Colonic mucosa (tissue), 4 donors: ENCODE results near the gene PDLIM1. TPM values are rescaled to one million over a fixed set of nuclear protein-coding genes. Genes with fewer than 3 reads are reported as not detected.
A peak's percentile ranks its signal among the peaks of the same experiment; 100 is the strongest.

Experiments used
- DNase-seq: peaks from one replicate; pipeline ENCODE4 v3.0.0-alpha.2; 2020
- H3K27ac ChIP-seq: fragments of 200-600 bp; one replicate; pipeline ENCODE4 v1.8.0; 2021
- H3K27me3 ChIP-seq: fragments of 200-600 bp; one replicate; pipeline ENCODE4 v1.8.0; 2021
- H3K36me3 ChIP-seq: fragments of 200-600 bp; one replicate; pipeline ENCODE4 v1.8.0; 2021
- H3K4me1 ChIP-seq: fragments of 200-600 bp; one replicate; pipeline ENCODE4 v1.8.0; 2021; ENCODE audit warnings: mild to moderate bottlenecking
- H3K4me3 ChIP-seq: fragments of 200-600 bp; one replicate; pipeline ENCODE4 v1.8.0; 2021
- H3K9ac ChIP-seq, 2 donors: one replicate each; pipeline ENCODE4 v1.7.0; 2013; ENCODE audit warnings: control low read depth in 2 of 2, low read depth in 2 of 2, low read length in 2 of 2
- H3K9me3 ChIP-seq: fragments of 200-600 bp; one replicate; pipeline ENCODE4 v1.8.0; 2021
- intact Hi-C: fragments of 100-400 bp; cut with DNase I; formaldehyde crosslinking; loops from one replicate; pipeline ENCODE4 v1.14.1; 2022
- total RNA-seq, 2 donors: library from RNA; stranded (reverse); fragmentation: NEBNext Ultra II Directional in 1 of 2; extraction: Animal tissue kit (Norgen Biotek cat#: 25700) in 1 of 2; gene quantifications; one replicate each; pipeline ENCODE4 v1.2.1, GENCODE V29; 2021
- TF ChIP-seq, protein P1 (sequence below): fragments of 200-600 bp; IDR thresholded peaks from one replicate; pipeline ENCODE4 v1.8.0; 2022; ENCODE audit warnings: antibody characterized with exemption, mild to moderate bottlenecking
- donor health status: healthy.
- donor health status: DM: no; HTN: no; CAD: no.
- donor health status: DM: no; HTN: no; CAD: no.

PDLIM1 gene
- total RNA-seq, 2 donors from 2014 or later, result 246 to 433 TPM

DNA sequence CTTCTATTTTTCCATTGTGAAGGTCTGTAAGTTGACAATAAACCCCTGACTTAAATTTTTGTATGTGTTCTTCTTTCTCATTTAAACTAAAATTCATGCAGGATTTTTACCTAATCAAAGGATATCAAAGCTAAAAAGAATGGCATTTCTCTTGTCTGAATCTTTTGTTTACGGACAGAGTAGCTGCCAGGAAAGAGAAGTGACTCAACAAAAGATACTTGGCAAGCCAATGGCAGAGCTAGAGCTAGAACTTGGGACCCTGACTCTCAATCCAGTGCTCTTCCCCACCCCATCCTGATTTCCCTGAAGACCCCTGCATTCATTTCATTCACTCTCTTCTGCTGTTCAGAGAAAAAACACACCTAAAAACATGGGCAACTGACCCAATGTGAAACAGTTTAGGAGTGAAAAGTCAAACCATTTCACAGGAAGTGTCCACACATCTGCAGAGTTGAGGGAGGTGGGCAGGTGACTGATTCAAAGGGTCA is 40.2 kb upstream of the PDLIM1 start:
- Histone ChIP-seq H3K36me3 (no peaks in the 10 kb centered on the region), H3K9ac (no peak overlapping the region), H3K4me1 (no peaks in the 10 kb centered on the region), H3K27ac (no peak overlapping the region), H3K9me3 (no peaks in the 10 kb centered on the region), H3K27me3 (no peaks in the 10 kb centered on the region), H3K4me3 (no peak overlapping the region)
- intact Hi-C loops, result no loop called here
- TF ChIP-seq, protein P1, sequence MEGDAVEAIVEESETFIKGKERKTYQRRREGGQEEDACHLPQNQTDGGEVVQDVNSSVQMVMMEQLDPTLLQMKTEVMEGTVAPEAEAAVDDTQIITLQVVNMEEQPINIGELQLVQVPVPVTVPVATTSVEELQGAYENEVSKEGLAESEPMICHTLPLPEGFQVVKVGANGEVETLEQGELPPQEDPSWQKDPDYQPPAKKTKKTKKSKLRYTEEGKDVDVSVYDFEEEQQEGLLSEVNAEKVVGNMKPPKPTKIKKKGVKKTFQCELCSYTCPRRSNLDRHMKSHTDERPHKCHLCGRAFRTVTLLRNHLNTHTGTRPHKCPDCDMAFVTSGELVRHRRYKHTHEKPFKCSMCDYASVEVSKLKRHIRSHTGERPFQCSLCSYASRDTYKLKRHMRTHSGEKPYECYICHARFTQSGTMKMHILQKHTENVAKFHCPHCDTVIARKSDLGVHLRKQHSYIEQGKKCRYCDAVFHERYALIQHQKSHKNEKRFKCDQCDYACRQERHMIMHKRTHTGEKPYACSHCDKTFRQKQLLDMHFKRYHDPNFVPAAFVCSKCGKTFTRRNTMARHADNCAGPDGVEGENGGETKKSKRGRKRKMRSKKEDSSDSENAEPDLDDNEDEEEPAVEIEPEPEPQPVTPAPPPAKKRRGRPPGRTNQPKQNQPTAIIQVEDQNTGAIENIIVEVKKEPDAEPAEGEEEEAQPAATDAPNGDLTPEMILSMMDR, result no peak
- no peak for DNase-seq

DNA sequence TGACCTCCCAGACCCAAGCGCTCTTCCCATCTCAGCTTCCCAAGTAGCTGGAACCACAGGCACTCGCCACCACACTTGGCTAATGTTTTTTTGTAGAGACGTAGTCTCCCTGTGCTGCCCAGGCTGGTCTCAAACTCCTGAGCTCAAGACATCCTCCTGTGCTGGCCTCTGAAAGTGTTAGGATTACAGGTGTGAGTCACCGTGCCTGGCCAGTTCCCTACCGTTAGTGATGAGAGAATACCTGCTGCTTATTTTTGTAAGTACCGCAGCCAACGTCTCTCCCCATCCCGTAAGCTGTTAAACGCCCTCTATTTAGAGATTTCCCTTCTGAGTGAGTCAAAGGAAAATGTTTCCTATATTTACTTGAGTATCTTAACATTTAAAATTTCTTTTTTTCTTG is 38.5 kb upstream of the PDLIM1 start:
- no peak for DNase-seq

DNA sequence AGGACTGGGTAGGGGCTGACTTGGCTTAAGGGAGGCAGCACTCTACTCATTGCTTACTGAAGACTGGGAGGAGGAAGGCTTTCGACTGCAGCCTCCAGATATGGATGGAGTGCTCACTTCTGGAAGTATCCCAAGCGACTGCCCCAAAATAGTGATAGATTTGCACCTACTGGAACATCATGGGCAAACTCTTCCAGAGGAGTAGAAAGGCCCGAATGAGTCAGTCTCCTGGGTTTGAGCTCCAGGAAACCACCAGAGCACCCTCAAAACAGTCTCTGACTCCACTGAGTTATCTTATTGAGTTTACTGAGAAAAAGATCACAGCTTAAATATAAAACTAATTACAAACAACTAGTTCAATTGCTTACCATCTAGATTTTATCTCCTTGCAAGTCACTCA is 37.2 kb upstream of the PDLIM1 start:
- no peak for DNase-seq
- intact Hi-C loops, result no loop called here
- Histone ChIP-seq H3K9me3 (no peaks in the 10 kb centered on the region), H3K4me1 (no peaks in the 10 kb centered on the region), H3K27me3 (no peaks in the 10 kb centered on the region), H3K9ac (no peak overlapping the region), H3K4me3 (no peak overlapping the region), H3K27ac (no peak overlapping the region), H3K36me3 (no peaks in the 10 kb centered on the region)
- TF ChIP-seq, protein P1, result no peak

More for the DNA sequence above, 38.5 kb upstream of the PDLIM1 start:
- no peaks in the 10 kb centered on the region for H3K9me3 ChIP-seq
- TF ChIP-seq, protein P1, result no peak
- no peaks in the 10 kb centered on the region for H3K27me3 ChIP-seq
- intact Hi-C loops, result no loop called here
- no peak overlapping the region for H3K9ac ChIP-seq
- no peaks in the 10 kb centered on the region for H3K36me3 ChIP-seq
- H3K4me3 ChIP-seq, result no peak overlapping the region
- no peaks in the 10 kb centered on the region for H3K4me1 ChIP-seq
- H3K27ac ChIP-seq, result no peak overlapping the region

DNA sequence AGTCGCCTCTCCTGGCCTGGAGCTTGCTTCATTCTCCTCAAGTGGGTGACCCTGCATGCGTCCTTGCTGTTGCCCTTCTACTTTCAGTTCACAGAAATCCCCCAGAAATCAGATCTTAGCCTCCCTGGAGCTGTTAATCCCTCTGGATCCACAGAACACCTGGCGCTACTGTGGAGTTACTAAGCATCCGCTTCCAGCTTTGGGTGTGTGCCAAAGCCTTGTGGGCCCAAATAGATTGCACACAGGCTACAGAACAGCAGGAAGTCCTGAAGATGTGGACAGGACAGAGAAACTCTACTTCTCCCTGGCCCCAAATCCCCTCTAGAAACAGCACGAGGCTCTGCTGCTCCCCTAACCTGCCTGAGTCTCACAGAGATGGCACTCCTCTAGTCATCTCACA is 36.6 kb upstream of the PDLIM1 start:
- TF ChIP-seq, protein P1, result no peak
- Histone ChIP-seq H3K4me3 (no peak overlapping the region), H3K4me1 (no peaks in the 10 kb centered on the region), H3K27me3 (no peaks in the 10 kb centered on the region), H3K9ac (no peak overlapping the region), H3K27ac (peak overlapping the region; percentile 11), H3K36me3 (no peaks in the 10 kb centered on the region), H3K9me3 (no peaks in the 10 kb centered on the region)
- intact Hi-C loops, result no loop called here
- DNase-seq, result no peak

DNA sequence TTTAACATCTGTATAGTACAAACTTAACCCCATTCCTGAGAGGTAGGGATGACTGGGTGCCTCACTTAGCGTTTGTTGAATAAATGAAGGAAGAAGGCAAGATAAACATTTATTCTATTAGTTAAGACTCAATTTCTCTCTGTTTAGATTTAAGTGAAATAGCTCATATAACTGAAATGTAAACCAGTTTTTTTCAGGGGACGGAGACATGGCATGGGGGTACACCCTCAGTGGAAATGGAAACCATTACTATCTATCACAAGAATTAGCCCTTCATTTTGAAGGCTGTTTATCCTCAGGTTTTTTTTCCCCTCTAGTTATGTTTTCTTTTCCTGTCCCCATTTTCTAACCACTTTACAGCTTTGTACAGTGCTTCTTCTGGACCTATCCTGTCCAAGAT is 35.6 kb upstream of the PDLIM1 start:
- Histone ChIP-seq H3K4me1 (no peaks in the 10 kb centered on the region), H3K9me3 (no peaks in the 10 kb centered on the region), H3K27ac (no peak overlapping the region), H3K36me3 (no peaks in the 10 kb centered on the region), H3K9ac (no peak overlapping the region), H3K27me3 (no peaks in the 10 kb centered on the region), H3K4me3 (no peak overlapping the region)
- intact Hi-C loops, result no loop called here
- TF ChIP-seq, protein P1, result no peak
- no peak for DNase-seq

DNA sequence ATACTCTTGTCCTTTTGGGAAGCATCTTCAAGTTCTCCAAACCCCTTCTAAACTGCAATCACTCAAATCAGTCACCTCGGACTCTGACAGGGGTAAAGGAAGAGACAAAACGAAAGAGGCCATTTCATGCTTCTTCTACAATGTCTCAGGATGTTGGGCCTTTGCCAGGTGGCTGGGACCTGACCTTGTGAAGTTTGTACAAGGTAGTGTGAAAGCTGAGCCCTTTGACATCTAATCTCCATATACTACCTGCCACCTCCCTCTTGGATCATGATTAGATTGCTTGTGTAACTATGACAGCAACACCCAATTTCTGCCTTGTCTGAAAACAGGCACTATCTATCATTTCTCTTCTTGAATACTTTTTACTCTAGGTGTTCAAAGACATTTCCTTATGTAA is 35.1 kb upstream of the PDLIM1 start:
- no peak for DNase-seq
- Histone ChIP-seq H3K4me1 (no peaks in the 10 kb centered on the region), H3K27me3 (no peaks in the 10 kb centered on the region), H3K27ac (no peak overlapping the region), H3K9me3 (no peaks in the 10 kb centered on the region), H3K9ac (no peak overlapping the region), H3K4me3 (no peak overlapping the region), H3K36me3 (no peaks in the 10 kb centered on the region)
- intact Hi-C loops, result no loop called here
- TF ChIP-seq, protein P1, result no peak
